D721Med (cell line): Measurements from ENCODE around the gene RPS6KA1.
A peak's percentile ranks its signal among the peaks of the same experiment; 100 is the strongest.

Experiments
- DNase-seq: peaks from one replicate; pipeline ENCODE4 v3.0.0; 2011; ENCODE audit warnings: low spot score; ENCODE audit not compliant: insufficient read length
- FAIRE-seq: peaks from 2 replicates; lab custom pipeline; 2011; peaks lifted over from hg19 to GRCh38; lab: Jason Lieb, UNC
- TF ChIP-seq, protein P1 (sequence below): IDR thresholded peaks from 2 replicates; pipeline ENCODE4 v1.5.1; 2012; ENCODE audit warnings: mild to moderate bottlenecking, control low read depth; ENCODE audit not compliant: insufficient read depth; ENCODE audit errors: missing control alignments

The RPS6KA1 gene

DNA sequence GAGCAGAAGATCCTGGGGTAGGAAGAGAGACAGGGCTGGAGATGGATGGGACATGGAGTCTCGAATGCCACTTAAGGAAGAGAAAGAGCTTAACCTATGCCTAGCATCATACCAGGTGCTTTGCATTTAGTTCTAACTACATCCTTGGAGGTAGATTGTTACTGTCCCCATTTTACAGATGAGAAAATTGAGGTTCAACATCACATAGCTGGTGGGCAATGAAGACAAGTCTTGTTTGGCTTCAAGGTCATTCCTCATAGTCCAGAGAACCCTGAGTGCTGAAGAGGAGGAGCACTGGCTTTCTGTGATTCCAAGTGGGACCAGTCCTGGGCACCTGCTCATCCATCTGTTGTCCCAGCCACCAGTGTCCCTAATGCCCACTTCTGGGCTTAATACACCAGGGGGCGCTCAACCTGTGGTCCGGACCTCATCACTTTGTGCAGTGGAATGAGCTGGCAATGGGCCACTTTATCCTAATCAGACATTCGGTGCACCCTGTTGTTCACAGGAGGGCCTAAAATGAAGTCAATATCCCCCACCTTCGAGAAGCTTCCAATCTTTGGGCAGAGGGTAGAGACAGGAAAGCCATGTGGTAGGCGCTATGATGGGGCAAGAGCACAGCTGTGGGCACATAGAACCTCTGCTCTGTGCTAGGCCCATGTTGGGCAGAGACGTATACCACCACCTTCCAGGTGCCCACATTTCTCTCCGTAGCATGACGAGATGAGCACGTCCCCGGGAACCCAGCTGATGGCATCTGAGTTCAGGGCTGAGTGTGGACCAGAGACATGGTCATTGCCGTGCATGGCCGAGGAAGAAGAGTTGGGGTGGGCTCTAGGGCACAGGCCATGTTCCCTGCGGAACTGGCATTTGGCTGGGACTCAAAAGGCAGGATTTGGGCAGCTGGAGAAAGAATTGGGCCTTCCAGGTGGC lies 9.2 kb downstream of the RPS6KA1 start:
- no peak for DNase-seq
- no peak for FAIRE-seq
- TF ChIP-seq, protein P1, sequence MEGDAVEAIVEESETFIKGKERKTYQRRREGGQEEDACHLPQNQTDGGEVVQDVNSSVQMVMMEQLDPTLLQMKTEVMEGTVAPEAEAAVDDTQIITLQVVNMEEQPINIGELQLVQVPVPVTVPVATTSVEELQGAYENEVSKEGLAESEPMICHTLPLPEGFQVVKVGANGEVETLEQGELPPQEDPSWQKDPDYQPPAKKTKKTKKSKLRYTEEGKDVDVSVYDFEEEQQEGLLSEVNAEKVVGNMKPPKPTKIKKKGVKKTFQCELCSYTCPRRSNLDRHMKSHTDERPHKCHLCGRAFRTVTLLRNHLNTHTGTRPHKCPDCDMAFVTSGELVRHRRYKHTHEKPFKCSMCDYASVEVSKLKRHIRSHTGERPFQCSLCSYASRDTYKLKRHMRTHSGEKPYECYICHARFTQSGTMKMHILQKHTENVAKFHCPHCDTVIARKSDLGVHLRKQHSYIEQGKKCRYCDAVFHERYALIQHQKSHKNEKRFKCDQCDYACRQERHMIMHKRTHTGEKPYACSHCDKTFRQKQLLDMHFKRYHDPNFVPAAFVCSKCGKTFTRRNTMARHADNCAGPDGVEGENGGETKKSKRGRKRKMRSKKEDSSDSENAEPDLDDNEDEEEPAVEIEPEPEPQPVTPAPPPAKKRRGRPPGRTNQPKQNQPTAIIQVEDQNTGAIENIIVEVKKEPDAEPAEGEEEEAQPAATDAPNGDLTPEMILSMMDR, result peak; percentile 36

DNA sequence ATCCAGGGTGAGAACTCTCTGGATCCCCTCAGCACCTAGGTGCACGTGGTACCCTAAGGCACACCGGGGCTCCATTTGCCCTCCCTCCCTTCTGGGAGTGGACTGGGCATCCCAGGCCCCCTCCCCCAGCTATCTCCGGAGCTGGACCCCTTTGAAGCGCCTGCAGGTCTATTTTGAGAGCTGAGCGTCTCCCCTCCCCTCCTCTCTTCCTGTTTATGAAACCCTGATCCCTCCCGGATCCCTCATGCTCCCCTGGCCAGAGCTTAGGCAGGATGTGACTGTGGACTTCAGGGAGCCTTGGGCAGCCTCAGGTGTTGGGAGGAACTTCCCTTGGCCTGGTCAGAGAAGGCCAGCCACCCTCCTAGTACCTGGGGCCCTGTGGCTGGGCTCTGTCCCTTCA lies 10.2 kb downstream of the RPS6KA1 start:
- FAIRE-seq, result no peak
- TF ChIP-seq, protein P1, result no peak
- DNase-seq, result no peak

DNA sequence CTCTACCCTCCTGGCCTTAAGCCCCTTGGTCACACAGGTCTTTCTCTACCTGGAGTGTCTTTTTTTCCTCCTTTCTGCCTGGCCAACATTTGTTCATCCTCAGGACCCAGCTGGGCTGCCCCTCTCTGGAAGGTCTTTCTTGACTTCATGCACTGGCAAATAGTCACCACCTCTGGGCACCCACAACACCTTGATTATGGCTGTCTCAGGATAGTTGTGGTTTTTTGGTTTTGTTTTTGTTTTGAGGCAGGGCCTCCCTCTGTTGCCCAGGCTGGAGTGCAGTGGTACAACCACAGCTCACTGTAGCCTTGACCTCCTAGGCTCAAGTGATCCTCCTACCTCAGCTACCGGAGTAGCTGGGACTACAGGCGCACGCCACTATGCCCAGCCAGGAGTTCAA lies 10.8 kb downstream of the RPS6KA1 start:
- TF ChIP-seq, protein P1, result no peak
- DNase-seq (no peak), FAIRE-seq (no peak)

DNA sequence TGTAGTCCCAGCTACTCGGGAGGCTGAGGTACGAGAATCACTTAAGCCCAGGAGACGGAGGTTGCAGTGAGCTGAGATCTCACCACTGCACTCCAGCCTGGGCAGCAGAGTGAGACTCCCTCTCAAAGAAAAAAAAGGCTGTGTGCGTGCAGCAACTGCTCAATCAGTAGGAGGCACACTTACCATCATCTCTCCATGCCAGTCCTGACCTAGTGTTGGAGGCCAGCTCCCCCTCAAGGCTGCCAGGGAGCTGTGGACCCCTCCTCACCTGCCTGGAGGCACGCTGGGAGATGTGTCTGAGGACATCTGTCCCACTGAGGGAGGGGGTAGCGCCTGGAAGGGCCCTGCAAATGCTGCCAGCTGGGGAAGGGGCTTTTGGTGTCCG lies 11.9 kb downstream of the RPS6KA1 start:
- TF ChIP-seq, protein P1, result no peak

DNA sequence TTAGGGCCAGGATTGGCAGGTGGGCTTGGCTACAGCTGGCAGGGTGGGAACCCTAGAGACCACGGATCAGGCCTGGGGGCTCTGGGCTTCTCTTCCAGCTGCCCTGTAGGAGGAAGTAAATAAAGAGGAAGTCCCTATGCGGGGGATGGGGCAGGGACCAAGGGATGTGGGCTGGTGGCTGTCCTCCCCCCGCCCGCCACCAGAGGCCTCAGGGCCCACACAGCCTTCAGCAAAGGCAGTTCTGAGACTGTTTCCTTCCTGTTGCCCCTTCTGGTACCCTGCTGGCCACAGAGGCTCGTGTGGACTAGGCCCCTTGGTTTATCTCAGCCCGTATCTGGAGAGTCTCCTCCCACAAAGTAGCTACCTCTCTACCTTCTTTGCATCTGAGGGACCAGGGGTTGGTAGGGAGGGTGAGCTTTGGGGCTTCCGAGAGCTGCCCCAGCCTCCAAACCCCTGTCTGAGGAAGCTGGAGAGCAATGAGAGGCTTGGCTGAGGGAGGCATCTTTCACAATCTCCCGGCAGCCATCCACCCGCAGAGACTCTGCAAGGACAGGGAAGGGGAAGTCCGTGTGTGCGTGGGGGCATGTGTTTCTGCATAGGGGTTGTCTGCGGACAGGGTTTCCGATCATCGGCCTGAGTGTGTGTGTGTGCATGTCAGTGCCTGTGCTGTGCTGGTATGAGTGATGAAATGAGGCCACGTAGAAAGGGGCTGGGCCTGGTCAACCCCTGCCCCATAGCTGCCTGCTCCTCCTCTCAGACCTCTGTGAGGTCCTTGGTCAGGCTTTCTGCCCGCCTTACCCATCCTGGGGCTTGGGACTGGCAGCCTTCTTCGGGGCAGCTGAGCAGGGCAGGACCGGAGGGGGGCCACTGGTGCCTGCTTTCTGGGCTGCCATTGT lies 12.5 kb downstream of the RPS6KA1 start:
- DNase-seq, result no peak
- no peak for FAIRE-seq
- TF ChIP-seq, protein P1, result no peak

More for the DNA sequence above, 11.9 kb downstream of the RPS6KA1 start:
- DNase-seq, result no peak
- FAIRE-seq, result no peak

DNA sequence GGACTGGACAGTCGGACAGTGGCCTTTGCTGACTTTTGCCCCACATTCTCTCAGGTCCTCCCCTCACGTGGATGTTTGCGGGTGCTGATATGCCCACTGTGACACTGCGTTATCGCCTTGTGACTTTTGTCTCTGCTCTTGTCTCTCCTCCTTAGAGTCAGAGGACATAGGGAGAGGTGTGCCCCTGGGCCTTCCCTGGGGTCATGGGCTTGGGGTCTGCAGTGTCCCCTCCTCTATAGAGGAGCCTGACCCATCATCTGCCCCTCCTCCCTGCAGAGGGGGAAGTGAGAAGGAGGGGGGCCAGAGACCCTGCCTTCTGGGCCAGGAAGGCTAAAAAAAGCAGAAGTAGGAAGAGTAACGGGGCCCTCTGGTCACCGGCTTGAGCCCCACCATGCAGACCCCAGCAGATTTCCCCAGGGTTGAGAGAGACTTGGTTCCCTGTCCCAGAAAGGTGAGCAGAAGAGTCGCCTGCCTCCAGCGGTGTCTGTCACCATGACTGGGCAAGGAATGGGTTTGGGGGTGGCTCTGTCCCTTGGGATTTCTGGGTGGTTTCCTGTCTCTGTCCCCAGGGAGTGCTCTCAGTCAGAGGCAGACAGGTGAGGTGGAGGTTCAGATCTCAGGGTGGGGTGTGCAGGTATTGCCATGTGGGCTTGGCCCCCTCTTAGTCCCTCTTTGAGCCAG lies 13.3 kb downstream of the RPS6KA1 start:
- DNase-seq (no peak), FAIRE-seq (no peak)
- TF ChIP-seq, protein P1, result no peak
